Activated CD4-positive, alpha-beta T cell treated with anti-CD3 and anti-CD28 coated beads, Interleukin-2, Interleukin-4, amounts not matched to agents 100 ng/mL and 50 ng/mL, durations not matched to agents 16 hours and 8 hours (primary cell): ENCODE measurements around the gene C2CD2.
"Not testable (repeated sequence)": the region's sequence is repeated elsewhere in the genome, so short reads cannot be mapped to it uniquely, and the experiment has no call there.

Source experiments
- DNase-seq: peaks from one replicate; pipeline ENCODE4 v3.0.0-alpha.2; 2020; ENCODE audit warnings: low spot score

C2CD2 gene

GRCh38 chr21:41953831-41954653 lies at the start of gene C2CD2:
Gene C2CD2, minus strand, starts transcription at chr21:41954018. Its CDS starts 370 bp downstream, at chr21:41953648.
- DNase-seq = peak; percentile 3

DNA sequence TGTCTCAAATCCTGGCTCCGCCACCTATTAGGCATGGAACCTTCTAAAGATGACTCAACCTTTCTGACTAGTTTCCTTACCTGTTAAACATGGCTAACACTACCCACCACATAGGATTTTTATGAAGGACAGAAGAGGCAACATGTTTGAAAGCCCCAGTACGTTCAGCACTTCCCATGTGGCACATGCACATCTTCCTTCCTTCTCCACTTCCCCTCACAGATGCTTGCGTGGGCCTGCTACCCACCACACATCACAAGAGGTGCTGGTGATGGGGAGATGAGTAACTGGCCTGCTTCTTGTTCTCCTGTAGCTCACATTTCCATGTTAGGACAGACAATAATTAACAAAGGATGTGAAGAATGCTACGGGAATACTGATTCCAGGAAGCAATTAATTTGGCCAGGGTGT lies 49.2 kb upstream of the C2CD2 start:
- DNase-seq = peak; percentile 35

DNA sequence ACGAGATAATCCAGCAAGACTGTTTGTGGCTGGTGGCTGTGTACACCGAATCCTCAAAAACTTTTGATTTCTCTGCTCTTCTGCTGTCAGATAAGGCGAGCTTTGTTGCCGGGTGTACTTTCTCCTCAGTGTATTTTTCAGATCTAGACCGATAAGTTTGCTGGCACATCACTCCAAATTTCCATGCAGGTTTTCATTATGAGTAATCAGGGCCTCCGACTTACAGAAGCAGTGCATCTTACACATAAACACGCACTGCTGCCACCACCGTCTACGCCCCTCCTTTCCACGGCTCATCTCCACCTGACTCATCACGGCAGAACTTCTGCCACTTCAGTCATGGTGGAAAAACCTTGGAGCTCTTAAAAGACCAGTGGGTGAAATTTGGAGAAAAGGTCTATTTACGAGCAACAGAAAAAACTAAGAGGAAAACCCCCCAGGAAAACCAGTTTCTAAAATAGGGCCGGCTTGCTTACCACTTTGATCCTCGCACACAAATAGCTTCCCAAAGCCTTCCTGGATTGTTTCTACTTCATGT lies 48.7 kb upstream of the C2CD2 start:
- DNase-seq = peak; percentile 96

DNA sequence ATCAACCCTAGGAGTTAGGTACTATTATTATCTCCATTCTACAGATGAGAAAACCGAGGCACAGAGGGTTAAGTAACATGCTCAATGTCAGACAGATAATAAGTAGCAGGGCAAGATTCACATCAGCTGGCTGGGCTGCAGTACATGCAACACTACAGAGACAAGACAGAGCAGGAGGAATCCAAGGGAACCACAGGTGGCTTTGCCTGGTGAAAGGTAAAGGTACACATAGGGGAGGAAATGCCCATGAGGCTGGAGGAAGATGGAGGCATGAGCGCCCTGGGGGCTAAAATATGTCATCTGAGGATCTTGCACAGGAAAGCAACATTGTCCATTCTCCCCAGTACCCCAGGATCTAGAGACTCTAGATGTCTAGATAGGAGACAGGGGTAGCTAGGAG lies 48.0 kb upstream of the C2CD2 start:
- DNase-seq = no peak

- DNase-seq = no peak
Observed at GRCh38 chr21:42000908-42001307, 47.1 kb upstream of the C2CD2 start.

DNA sequence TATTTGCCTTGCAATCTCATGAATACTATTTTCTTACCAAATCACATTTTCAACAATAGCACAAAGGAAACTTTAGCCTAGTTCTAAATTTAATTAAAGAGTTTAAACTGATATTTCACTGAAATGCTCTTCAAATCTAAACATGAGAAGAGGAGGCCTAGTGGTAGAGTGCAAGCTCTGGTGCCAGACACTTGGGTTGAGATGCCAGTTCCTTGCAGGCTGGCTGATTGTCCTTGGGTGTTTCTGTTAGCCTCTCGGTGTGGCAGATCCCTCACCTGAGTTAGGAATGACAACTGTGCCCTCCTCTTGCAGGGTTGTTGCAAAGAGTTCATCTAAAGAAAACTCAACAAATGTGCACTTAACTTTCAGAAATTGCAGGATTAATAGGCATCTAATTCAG lies 43.8 kb upstream of the C2CD2 start:
- DNase-seq = no peak

DNA sequence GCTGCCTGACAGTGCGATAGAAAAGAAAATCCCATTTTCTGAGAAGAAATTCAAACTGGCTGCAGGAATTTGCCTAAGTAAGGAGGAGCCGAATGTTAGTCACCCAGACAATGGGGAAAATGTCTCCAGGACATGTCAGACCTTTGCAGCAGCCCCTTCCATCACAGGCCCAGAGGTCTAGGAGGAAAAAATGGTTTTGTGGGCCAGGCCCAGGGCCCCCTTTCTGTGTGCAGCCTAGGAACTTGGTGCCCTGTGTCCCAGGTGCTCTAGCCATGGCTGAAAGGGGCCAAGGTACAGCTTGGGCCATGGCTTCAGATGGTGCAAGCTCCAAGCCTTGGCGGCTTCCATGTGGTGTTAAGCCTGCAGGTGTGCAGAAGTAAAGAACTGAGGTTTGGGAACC lies 41.8 kb upstream of the C2CD2 start:
- no peak for DNase-seq

DNA sequence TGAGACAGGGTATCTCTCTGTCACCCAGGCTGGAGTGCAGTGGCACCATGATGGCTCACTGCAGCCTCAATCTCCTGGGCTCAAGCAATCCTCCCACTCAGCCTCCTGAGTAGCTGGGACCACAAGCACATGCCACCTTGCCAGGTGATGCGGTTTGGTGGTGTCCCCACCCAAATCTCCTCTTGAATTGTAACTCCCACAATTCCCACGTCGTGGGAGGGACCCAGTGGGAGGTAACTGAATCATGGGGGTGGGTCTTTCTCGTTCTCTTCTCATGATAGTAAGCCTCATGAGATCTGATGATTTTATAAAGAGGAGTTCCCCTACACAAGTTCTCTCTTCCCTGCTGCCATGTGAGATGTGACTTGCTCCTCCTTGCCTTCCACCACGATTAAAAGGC lies 40.8 kb upstream of the C2CD2 start:
- DNase-seq = not testable (repeated sequence)

GRCh38 chr21:41993744-41994143 lies 39.9 kb upstream of the C2CD2 start:
- DNase-seq = no peak

- DNase-seq = no peak
Observed at GRCh38 chr21:41992576-41992975, 38.8 kb upstream of the C2CD2 start.

DNA sequence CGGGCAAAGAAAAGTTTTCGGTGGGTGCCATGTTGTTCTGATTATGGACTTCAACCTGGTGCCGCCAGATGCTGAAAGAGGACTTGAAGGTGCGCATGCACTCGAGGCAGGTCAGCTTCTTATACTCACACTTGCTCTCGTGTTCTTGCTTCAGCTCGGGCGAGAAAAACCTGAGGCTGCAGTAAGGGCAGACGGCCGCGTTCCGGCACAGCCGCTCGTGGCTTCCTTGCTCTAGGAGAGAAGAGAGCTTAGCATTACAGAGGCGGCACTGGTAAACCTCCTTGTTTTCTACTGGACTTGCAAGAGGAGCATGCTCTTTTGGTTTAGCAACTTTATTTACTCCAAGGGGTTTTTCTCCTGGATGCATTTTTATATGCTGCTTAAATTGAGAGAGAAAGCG lies 37.8 kb upstream of the C2CD2 start:
- DNase-seq = no peak

GRCh38 chr21:41989698-41990097 lies 35.9 kb upstream of the C2CD2 start:
- no peak for DNase-seq

GRCh38 chr21:41987310-41987709 lies 33.5 kb upstream of the C2CD2 start:
- DNase-seq = no peak

DNA sequence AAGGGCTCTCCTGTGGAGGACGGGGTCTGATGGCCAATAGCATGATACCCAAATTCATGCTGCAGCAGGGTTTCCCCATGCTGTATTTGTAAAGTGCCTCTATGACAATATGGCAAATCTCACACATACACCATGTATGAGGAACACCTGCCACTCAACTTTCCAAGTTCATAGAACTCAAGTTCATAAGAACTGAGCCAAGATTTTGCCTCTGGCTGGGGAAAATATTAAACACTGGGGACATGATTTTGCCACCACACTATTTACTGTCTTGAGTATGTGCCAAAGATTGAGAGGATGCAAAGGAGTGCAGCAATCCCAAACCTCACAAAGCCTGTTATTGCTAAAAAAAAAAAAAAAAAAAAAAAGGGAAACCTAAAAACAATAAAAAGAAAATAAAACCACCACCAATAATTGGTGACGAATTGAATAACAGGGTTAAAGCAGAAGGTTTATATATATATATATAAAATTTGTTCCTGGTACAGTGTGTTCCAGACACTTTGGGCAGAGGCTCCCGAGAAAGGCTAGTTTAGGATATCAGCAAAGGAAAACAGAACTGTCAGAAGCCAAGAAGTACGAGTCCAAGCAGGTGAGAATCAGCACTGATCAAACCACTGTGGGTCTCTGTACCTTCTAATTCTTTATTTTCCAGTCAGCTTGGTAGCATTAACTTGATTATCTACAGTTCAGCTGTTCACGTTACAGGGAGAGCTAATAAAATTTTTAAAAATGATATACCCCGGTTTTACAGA lies 32.0 kb upstream of the C2CD2 start:
- no peak for DNase-seq

DNA sequence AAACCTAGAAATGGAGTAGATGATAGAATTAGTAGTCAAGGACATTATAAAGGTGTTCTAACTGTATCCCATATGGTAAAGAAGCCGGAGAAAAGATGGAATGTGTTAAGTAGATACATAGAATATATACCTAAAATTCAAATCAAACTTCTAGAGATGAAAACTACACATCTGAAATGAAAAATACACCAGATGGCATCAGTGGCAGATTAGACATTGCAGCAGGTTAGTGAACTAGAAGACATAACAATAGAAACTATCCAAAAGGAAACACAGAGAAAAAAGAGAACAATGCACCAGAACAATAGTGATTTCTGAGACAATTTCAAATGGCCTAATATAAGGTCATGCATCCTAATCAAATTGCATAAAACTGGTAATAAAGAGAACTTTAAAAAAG lies 29.4 kb upstream of the C2CD2 start:
- no peak for DNase-seq

DNA sequence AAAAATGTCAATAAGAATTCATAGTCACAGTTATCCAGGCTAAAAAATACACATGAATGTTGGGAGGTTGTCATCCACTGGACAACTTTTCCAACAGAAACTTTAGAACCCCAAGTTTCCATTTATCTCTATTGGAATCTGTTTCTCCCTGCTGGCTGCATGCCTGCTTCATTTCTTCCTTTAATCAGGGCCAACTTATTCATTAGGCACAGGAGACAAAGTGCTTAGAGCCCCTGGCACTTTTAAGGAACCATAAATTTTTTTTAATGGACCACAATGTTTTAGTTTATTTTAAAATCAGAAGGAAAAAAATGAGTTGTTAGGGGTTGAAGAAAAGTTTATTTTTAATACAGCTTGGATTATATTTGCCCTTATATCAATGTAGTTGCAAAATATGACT lies 26.7 kb upstream of the C2CD2 start:
- DNase-seq = no peak

DNA sequence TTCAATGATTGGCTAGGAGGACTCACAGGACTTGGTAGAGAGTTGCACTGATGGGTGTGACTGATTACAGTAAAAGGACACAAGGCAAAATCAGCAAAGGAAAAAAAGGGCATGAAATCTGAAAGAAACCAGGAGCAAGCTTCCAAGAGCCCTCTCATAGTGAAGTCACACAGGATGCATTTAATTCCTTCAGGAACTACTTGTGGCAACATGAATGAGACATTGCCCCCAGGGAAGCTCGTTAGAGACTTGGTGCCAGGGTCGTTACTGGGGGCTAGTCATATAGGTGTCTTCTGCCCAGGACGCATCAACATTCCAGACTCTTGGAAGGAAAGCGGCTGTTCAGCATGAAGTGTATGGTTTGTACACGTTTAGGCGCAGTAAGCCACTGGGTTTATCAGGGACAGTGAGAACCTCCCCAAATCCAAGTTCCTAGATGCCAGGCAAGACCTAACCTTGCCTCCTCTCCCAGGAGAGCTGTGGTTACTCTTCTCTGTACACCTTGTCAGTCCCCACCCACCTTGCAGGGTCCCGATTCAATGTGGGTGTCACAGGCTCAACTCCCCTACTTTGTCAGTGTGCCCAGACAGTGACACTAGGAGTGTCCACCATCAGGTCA lies 26.0 kb upstream of the C2CD2 start:
- DNase-seq = no peak

DNA sequence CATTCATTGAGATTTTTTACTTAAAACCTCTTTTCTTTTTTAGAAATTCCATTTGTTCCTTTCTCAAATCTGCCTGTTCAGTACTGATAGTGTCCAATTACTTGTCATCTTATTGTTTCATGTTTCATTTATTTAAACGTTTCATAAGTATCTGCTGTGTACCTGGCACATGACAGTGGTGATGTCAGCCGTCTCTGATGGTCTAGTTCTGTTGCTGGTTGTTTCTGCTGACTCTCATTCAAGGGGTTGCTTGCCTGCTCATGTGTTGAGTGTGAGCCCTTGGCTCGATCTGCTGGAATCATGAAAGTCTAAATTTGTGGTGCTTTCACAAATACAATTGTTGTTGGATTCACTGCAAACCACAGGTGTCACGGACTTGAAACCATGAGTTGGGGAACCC lies 25.5 kb upstream of the C2CD2 start:
- DNase-seq = no peak

GRCh38 chr21:41977034-41977950 lies 23.5 kb upstream of the C2CD2 start:
- no peak for DNase-seq

GRCh38 chr21:41976611-41977010 lies 22.8 kb upstream of the C2CD2 start:
- DNase-seq = no peak

- DNase-seq = no peak
Observed at GRCh38 chr21:41975391-41976272, 21.8 kb upstream of the C2CD2 start.
